ENCODE results near the gene EGLN3. TPM values are rescaled to one million over a fixed set of nuclear protein-coding genes. Genes with fewer than 3 reads are reported as not detected.
A peak's percentile ranks its signal among the peaks of the same experiment; 100 is the strongest.

Gene EGLN3
- total RNA-seq, 3 donors from 2014 or later (not counting 1 experiment from before 2014, with no cell fraction given), result 0.52 to 1.1 (median 0.57) TPM

DNA sequence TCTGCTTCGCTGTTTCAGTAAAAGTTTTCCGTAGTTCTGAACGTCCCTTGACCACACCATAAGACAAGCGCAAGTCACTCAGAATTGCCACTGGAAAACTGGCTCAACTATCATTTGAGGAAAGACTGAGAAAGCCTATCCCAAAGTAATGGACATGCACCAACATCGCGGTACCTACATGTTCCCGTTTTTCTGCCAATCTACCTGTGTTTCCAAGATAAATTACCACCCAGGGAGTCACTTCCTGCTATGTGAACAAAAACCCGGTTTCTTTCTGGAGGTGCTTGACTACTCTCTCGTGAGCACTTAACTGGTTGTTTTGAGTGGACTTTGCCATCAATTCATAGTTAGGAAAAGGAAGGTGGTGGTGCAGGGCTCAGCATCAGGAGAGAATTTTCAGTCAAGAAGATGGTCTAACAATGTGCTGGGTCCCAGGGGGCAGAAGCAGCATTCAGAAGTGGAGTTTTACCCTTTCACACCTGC, 1.4 kb downstream of the EGLN3 start:
- Mint-ChIP-seq H3K27me3 (ENCODE audit: low read depth in 2 of 2) (peaks cover 36 to 60% of the 10 kb centered on the region in 2 donors), H3K36me3 (no peaks in the 10 kb centered on the region), H3K9me3 (no peaks in the 10 kb centered on the region), H3K27ac (no peak overlapping the region), H3K4me3 (peak overlapping the region; percentile 10), H3K4me1 (peaks cover 19 to 21% of the 10 kb centered on the region in 2 donors)
- Histone ChIP-seq H3K4me1 (ENCODE audit: control insufficient read depth, insufficient read depth, low read length) (peaks cover 18% of the 10 kb centered on the region), H3K27ac (ENCODE audit: low read length) (no peak overlapping the region), H3K4me3 (ENCODE audit: low read length) (no peak overlapping the region), H3K9me3 (ENCODE audit: control insufficient read depth, insufficient read depth, low read length) (no peaks in the 10 kb centered on the region), H3K36me3 (ENCODE audit: control insufficient read depth, insufficient read depth, low read length) (no peaks in the 10 kb centered on the region), H3K27me3 (ENCODE audit: control insufficient read depth, insufficient read depth, low read length) (peaks cover 24% of the 10 kb centered on the region)
- TF ChIP-seq, protein P1, sequence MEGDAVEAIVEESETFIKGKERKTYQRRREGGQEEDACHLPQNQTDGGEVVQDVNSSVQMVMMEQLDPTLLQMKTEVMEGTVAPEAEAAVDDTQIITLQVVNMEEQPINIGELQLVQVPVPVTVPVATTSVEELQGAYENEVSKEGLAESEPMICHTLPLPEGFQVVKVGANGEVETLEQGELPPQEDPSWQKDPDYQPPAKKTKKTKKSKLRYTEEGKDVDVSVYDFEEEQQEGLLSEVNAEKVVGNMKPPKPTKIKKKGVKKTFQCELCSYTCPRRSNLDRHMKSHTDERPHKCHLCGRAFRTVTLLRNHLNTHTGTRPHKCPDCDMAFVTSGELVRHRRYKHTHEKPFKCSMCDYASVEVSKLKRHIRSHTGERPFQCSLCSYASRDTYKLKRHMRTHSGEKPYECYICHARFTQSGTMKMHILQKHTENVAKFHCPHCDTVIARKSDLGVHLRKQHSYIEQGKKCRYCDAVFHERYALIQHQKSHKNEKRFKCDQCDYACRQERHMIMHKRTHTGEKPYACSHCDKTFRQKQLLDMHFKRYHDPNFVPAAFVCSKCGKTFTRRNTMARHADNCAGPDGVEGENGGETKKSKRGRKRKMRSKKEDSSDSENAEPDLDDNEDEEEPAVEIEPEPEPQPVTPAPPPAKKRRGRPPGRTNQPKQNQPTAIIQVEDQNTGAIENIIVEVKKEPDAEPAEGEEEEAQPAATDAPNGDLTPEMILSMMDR (IDR thresholded peaks at IDR 0.05), result no peak
- WGBS (ENCODE audit: insufficient coverage), result 24% methylated on average over 9 of the region's 9 CpGs
- no peak for DNase-seq
- no peak for ATAC-seq
- intact Hi-C loops (cut with micrococcal nuclease), result no loop called here

DNA sequence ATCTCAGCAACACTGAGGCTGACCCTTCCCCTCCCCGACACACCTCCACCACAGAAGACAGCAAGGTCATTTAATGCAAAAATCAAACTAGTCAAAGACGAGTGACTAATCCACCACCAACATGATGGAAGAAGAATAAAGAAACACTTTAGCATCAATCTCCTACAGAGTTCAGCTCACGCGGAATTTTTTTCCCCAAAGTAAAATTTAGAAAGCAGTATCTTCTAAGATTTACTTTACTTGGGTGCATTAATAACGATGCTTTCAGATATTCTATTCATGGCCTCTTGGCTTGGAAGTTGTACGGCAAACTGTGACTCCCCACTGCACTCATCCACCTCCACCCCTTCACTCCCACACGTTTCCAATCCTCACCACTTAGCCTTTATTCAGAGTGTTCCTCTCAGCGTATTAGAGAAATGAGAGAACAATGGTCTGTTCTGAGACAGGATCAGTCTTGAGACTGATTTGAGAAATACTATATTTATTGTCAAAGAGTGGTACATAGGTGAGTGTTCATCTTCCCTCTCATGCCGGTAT, 1.9 kb downstream of the EGLN3 start:
- intact Hi-C loops (cut with micrococcal nuclease), result no loop called here
- Mint-ChIP-seq H3K4me1 (peaks cover 19 to 21% of the 10 kb centered on the region in 2 donors), H3K27ac (no peak overlapping the region), H3K9me3 (no peaks in the 10 kb centered on the region), H3K4me3 (peak overlapping the region; percentile 10), H3K27me3 (ENCODE audit: low read depth in 2 of 2) (peaks cover 34 to 56% of the 10 kb centered on the region in 2 donors), H3K36me3 (no peaks in the 10 kb centered on the region)
- no peak overlapping the region for H3K4me3 ChIP-seq (ENCODE audit: low read length)
- DNase-seq (no peak), ATAC-seq (no peak)
- peaks cover 18% of the 10 kb centered on the region for H3K4me1 ChIP-seq (ENCODE audit: control insufficient read depth, insufficient read depth, low read length)
- TF ChIP-seq, protein P1 (IDR thresholded peaks at IDR 0.05), result no peak
- no peak overlapping the region for H3K27ac ChIP-seq (ENCODE audit: low read length)
- no peaks in the 10 kb centered on the region for H3K36me3 ChIP-seq (ENCODE audit: control insufficient read depth, insufficient read depth, low read length)
- peaks cover 24% of the 10 kb centered on the region for H3K27me3 ChIP-seq (ENCODE audit: control insufficient read depth, insufficient read depth, low read length)
- no peaks in the 10 kb centered on the region for H3K9me3 ChIP-seq (ENCODE audit: control insufficient read depth, insufficient read depth, low read length)
- 54% methylated on average over 9 of the region's 9 CpGs for WGBS (ENCODE audit: insufficient coverage)

DNA sequence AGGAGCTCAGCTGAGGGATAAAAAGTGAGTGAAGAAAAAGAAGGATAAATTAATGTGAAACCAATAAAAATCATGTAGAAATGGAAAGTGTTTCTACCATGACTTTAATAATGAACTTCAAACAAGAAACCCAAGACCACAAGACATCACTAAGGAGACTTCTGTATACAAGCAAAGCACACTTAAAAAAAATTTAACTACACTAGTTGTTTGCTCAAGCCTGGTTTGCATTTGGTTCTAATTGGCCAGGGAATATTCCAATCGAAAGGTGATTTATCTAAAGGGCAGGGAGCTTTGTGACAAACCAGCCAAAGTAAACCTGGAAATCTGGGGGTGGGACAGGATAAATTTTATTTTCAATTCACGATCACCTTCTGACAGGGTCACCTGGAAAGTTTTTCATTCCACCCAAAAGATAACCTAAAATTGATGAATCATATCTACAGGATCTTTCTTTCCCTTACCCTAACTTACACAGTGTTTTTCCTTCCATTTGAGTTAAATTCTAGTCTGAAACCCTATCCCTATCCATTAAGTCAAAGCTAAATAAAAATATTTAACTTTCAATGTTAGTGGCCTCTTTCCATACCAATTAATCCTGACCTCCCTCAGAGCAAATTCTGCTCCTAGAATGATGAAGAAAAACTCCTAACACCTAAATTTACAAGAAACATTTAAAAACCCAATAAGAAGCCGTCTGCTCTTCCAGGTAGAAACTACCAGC, 2.6 kb downstream of the EGLN3 start:
- no peak overlapping the region for H3K27ac ChIP-seq (ENCODE audit: low read length)
- Mint-ChIP-seq H3K9me3 (no peaks in the 10 kb centered on the region), H3K27me3 (ENCODE audit: low read depth in 2 of 2) (peaks cover 34 to 54% of the 10 kb centered on the region in 2 donors), H3K4me1 (peaks cover 19 to 21% of the 10 kb centered on the region in 2 donors), H3K36me3 (no peaks in the 10 kb centered on the region), H3K4me3 (no peak overlapping the region), H3K27ac (no peak overlapping the region)
- 77% methylated on average over 3 of the region's 3 CpGs for WGBS (ENCODE audit: insufficient coverage)
- intact Hi-C loops (cut with micrococcal nuclease), result no loop called here
- H3K9me3 ChIP-seq (ENCODE audit: control insufficient read depth, insufficient read depth, low read length), result no peaks in the 10 kb centered on the region
- no peak for DNase-seq
- ATAC-seq, result no peak
- TF ChIP-seq, protein P1 (IDR thresholded peaks at IDR 0.05), result no peak
- H3K4me1 ChIP-seq (ENCODE audit: control insufficient read depth, insufficient read depth, low read length), result peaks cover 18% of the 10 kb centered on the region
- peaks cover 24% of the 10 kb centered on the region for H3K27me3 ChIP-seq (ENCODE audit: control insufficient read depth, insufficient read depth, low read length)
- H3K36me3 ChIP-seq (ENCODE audit: control insufficient read depth, insufficient read depth, low read length), result no peaks in the 10 kb centered on the region
- H3K4me3 ChIP-seq (ENCODE audit: low read length), result no peak overlapping the region

Data from natural killer cell (primary cell).